ENCODE data around the gene ATP8B1. TPM values are rescaled to one million over a fixed set of nuclear protein-coding genes. Genes with fewer than 3 reads are reported as not detected.

Gene ATP8B1
- total RNA-seq, 1 experiment from 2014 or later = 1.1 TPM

DNA sequence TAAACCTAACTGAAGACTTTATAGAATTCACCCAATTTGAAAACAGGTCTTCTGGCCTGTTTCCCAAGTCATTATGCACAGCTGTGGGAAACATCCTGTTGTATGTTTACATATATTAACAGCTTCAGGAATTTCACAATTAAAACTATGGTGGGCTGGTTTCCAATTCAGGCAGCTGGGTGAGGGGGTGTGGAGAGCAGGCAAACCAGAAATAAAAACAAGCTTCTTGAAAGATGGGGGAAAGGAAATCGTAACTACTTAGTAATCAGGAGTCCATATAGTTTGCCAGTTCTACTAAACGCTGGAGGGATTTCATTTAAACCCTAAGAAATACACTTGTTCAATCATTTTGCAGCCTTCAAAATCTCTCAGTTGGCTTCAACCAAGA is 22.8 kb downstream of the ATP8B1 start:
- Histone ChIP-seq H2AFZ (ENCODE audit: low read length) (no peak overlapping the region), H3K4me2 (ENCODE audit: insufficient read depth, insufficient read length, low read length) (no peak overlapping the region), H2BK20ac (ENCODE audit: low read depth, low read length, poor library complexity, severe bottlenecking) (no peak overlapping the region), H3K9me3 (ENCODE audit: control insufficient read depth, low read depth, low read length) (no peaks in the 10 kb centered on the region), H2AK5ac (ENCODE audit: insufficient read length, low read length) (no peak overlapping the region), H3K18ac (ENCODE audit: insufficient read length, low read depth, low read length) (no peak overlapping the region), H3K23ac (ENCODE audit: insufficient read length, low read depth, low read length) (no peak overlapping the region), H2BK120ac (ENCODE audit: low read depth, low read length, poor library complexity, severe bottlenecking) (no peak overlapping the region), H2BK12ac (ENCODE audit: insufficient read length, low read depth, low read length) (no peak overlapping the region), H2BK5ac (ENCODE audit: insufficient read length, low read length) (no peak overlapping the region), H4K8ac (replicated peaks; ENCODE audit: insufficient read length, low read depth, low read length) (no peak overlapping the region), H3K23me2 (ENCODE audit: insufficient read length, low read depth, low read length, poor library complexity, severe bottlenecking) (no peaks in the 10 kb centered on the region), H3K79me1 (ENCODE audit: insufficient read depth, low read depth, low read length, poor library complexity, severe bottlenecking) (no peaks in the 10 kb centered on the region), H4K20me1 (ENCODE audit: control insufficient read depth, insufficient read depth, insufficient read length) (no peaks in the 10 kb centered on the region), H3K27me3 (ENCODE audit: insufficient read depth, low read length) (no peaks in the 10 kb centered on the region), H3K56ac (ENCODE audit: insufficient read length, low read depth, low read length) (no peak overlapping the region), H3K9ac (ENCODE audit: extremely low read depth, insufficient read length, low read length) (no peak overlapping the region), H3K27ac (ENCODE audit: insufficient read length, low read depth, low read length) (no peak overlapping the region), H3T11ph (ENCODE audit: low read length) (no peak overlapping the region), H3K14ac (ENCODE audit: insufficient read depth, low read length) (no peak overlapping the region), H2BK15ac (ENCODE audit: low read depth, low read length) (no peak overlapping the region), H4K91ac (ENCODE audit: insufficient read length, low read depth, low read length) (no peak overlapping the region), H3K4me1 (ENCODE audit: insufficient read depth, low read length) (peaks cover 7% of the 10 kb centered on the region; the same call in 1 of the 2 replicates), H4K5ac (ENCODE audit: insufficient read length, low read depth, low read length) (no peak overlapping the region), H3K4ac (ENCODE audit: low read depth, low read length) (no peak overlapping the region), H3K79me2 (ENCODE audit: insufficient read depth, low read length) (no peaks in the 10 kb centered on the region)
- peaks cover 0 to 3% of the 10 kb centered on the region in 2 experiments; a peak in 2 of 5 replicates for H3K9me3 Mint-ChIP-seq
- H3K36me3 Mint-ChIP-seq (ENCODE audit: insufficient read depth in 1 of 3, low read depth in 3 of 3) = no peaks in the 10 kb centered on the region
- WGBS (ENCODE audit: extremely low coverage, insufficient read length, low lambda C conversion rate) = no CpG with 5 or more reads among the region's 2 CpGs
- TF ChIP-seq, protein P1, sequence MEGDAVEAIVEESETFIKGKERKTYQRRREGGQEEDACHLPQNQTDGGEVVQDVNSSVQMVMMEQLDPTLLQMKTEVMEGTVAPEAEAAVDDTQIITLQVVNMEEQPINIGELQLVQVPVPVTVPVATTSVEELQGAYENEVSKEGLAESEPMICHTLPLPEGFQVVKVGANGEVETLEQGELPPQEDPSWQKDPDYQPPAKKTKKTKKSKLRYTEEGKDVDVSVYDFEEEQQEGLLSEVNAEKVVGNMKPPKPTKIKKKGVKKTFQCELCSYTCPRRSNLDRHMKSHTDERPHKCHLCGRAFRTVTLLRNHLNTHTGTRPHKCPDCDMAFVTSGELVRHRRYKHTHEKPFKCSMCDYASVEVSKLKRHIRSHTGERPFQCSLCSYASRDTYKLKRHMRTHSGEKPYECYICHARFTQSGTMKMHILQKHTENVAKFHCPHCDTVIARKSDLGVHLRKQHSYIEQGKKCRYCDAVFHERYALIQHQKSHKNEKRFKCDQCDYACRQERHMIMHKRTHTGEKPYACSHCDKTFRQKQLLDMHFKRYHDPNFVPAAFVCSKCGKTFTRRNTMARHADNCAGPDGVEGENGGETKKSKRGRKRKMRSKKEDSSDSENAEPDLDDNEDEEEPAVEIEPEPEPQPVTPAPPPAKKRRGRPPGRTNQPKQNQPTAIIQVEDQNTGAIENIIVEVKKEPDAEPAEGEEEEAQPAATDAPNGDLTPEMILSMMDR (conservative IDR thresholded peaks at IDR 0.05) = no peak
- H3K27me3 Mint-ChIP-seq (ENCODE audit: low read depth) = no peaks in the 10 kb centered on the region; the same call in none of the 2 replicates
- no peak for DNase-seq
- H3K27ac Mint-ChIP-seq = peak overlapping the region in 2 of 3 experiments; percentile 73 to 93; a peak in 3 of 7 replicates
- H3K4me3 Mint-ChIP-seq = no peak overlapping the region
- peaks cover 15 to 16% of the 10 kb centered on the region in 2 experiments for H3K4me1 Mint-ChIP-seq

Measured in H9 (cell line).